Fibroblast of villous mesenchyme (primary cell): Measurements from ENCODE around the gene RARRES1. TPM values are rescaled to one million over a fixed set of nuclear protein-coding genes. Genes with fewer than 3 reads are reported as not detected.

ENCODE experiments used
- DNase-seq: peaks from one replicate; pipeline ENCODE4 v3.0.0-alpha.2; 2010; ENCODE audit warnings: low read depth
- H3K4me3 ChIP-seq: 2 replicates; pipeline ENCODE4 v1.5.1; 2011; ENCODE audit warnings: low read depth, mild to moderate bottlenecking, low read length
- CTCF ChIP-seq: IDR thresholded peaks from 2 replicates; pipeline ENCODE4 v1.5.1; 2012; ENCODE audit warnings: low read depth, mild to moderate bottlenecking, low read length; ENCODE audit not compliant: insufficient read depth
- total RNA-seq: library from RNA; depleted of rRNA; stranded (reverse); fragments of >200 nt; gene quantifications from 2 replicates; pipeline ENCODE4 v1.2.3, GENCODE V29; 2012

The RARRES1 gene
- total RNA-seq, 1 donor = 8.2 TPM

- no peak overlapping the region for H3K4me3 ChIP-seq
- DNase-seq = no peak
- TF ChIP-seq CTCF = no peak
Measured at GRCh38 chr3:158765518-158766205, 33.4 kb upstream of the RARRES1 start.

GRCh38 chr3:158763421-158763820 is 31.2 kb upstream of the RARRES1 start:
- no peak overlapping the region for H3K4me3 ChIP-seq
- no peak for TF ChIP-seq CTCF

GRCh38 chr3:158762701-158763100 is 30.4 kb upstream of the RARRES1 start:
- DNase-seq = no peak
- no peak overlapping the region for H3K4me3 ChIP-seq
- TF ChIP-seq CTCF = no peak

More at GRCh38 chr3:158763421-158763820, 31.2 kb upstream of the RARRES1 start:
- no peak for DNase-seq

GRCh38 chr3:158761350-158761749 is 29.1 kb upstream of the RARRES1 start:
- H3K4me3 ChIP-seq = no peak overlapping the region
- no peak for DNase-seq
- no peak for TF ChIP-seq CTCF

GRCh38 chr3:158755421-158755820 is 23.2 kb upstream of the RARRES1 start:
- H3K4me3 ChIP-seq = no peak overlapping the region
- no peak for TF ChIP-seq CTCF
- no peak for DNase-seq

- no peak for DNase-seq
- no peak overlapping the region for H3K4me3 ChIP-seq
- no peak for TF ChIP-seq CTCF
Measured at GRCh38 chr3:158753854-158754253, 21.6 kb upstream of the RARRES1 start.

- DNase-seq = no peak
- no peak for TF ChIP-seq CTCF
- no peak overlapping the region for H3K4me3 ChIP-seq
Measured at GRCh38 chr3:158751316-158751715, 19.1 kb upstream of the RARRES1 start.
